HG03095 (cell line): ENCODE data around the gene SERP2.

Source experiments
- ATAC-seq: cut with Tn5 transposase; IDR thresholded peaks from one replicate; pipeline ENCODE4 v1.9.1; 2021; ENCODE audit warnings: moderate library complexity; ENCODE audit not compliant: unreplicated experiment

Gene SERP2

DNA sequence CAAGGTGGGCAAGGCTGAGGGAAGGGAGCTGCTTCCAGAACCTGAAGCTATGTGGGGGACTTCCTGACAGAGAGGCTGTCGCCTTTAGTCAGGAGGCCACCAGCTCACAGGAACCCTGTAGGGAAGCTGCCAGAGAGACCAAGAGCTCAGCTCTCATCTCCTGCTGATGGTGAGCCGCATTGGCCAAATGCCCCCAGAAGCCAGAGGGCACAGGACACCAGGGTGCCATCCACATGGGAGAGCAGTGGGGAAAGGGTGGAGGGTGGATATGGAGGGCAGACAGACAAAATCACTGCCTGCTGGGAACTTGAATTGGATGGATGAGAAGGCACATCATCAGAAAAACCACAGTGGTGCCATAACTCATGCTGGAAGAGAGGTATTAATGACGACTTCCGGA, 36.0 kb downstream of the SERP2 start:
- no peak for ATAC-seq

DNA sequence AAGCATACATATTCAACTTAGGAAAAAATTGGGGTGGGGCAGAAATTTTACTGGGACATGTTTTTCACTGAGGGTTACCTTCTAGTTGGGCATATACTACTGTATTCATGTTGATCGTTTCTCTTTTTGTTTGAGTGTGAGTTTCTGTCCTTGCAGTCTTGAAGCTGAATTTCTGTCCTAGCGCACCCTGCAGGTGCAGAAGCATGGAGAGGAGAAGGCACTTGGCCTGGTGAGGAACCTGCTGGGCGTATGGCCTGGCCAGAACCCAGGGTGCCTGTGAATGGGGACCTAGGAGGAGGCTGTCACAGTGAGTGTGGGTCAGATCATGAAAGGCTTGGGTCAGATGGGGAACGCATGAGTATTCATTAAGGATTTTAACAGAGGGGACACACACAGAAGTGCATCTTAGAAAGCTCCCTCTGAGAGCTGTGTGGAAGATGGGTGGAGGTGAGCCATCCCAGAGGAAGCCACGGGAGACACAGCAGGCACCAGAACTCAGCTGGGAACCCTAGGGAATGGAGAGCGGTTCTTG, 36.8 kb downstream of the SERP2 start:
- no peak for ATAC-seq

DNA sequence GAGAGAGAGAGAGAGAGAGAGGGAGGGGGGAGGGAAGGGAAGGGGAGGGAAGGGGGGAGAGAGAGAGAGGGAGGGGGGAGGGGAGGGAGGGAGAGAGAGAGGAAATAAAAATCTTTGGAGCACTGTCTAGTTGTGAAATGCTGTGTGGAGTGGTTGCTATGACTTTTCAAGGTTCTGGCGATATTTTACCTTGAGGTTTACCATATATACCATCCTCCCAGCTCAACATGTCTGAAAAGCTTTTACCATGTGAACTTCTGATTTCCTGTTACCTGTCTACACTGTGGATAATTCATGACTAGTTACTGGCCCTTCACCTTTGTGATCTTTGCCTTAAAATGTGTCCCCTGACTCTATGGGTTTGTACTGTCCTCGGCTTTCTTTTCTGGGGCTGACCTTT, 38.2 kb downstream of the SERP2 start:
- no peak for ATAC-seq

- no peak for ATAC-seq
Observed at GRCh38 chr13:44412346-44412935, 38.8 kb downstream of the SERP2 start.

DNA sequence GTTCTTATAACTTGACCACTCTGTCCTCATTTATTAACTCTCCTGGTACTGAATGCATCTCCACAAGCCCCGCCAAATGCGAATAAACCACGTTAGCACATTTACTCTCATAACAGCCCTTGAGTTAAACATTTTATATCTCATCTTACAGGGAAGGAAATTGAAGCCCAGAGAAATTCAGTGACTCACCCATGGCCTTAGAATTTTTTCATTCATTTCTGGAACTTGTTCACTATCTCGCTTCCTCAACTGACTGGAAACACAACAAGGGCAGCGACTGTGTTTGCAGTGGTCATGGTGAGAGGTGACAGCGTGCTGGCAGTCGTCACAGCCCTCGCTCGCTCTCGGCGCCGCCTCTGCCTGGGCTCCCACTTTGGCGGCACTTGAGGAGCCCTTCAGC, 39.5 kb downstream of the SERP2 start:
- ATAC-seq, result no peak

DNA sequence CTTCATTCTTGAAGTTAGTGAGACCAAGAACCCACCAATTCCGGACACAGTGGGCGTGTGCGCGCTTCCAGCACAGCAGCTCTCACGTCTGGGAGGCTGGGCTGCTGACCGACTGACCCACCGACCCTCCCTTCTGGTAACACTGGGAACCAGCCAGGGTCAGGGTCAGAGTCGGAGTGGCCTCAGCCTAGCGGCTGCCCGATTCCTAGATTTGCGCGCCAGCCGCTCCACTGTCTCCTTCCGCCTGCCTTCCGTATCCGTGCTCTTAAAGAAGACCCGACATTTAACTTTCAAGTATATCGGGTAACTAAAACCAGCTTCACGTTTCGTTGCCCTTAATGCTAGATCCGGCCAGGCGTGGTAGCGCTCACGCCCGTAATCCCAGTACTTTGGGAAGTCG, 41.1 kb downstream of the SERP2 start:
- ATAC-seq, result no peak

GRCh38 chr13:44415815-44416214, 42.2 kb downstream of the SERP2 start:
- no peak for ATAC-seq

GRCh38 chr13:44416301-44416700, 42.7 kb downstream of the SERP2 start:
- ATAC-seq, result no peak

DNA sequence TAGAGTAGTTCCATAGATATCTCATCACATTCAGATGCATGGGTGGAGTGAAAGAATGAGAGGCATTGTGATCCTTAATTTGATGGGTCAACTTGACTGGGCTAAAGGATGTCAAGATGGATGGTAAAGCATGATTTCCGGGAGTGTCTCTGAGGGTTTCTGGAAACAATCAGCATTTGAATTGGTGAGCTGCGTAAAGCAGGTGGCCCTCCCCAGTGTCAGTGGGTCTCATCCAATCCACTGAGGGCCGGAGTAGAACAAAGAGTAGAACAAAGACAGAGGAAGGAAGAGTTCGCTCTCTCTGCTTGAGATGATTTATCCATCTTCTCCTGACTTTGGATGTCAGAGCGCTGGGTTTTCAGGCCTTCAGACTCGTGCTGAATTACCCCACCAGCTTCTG, 43.1 kb downstream of the SERP2 start:
- ATAC-seq, result no peak

DNA sequence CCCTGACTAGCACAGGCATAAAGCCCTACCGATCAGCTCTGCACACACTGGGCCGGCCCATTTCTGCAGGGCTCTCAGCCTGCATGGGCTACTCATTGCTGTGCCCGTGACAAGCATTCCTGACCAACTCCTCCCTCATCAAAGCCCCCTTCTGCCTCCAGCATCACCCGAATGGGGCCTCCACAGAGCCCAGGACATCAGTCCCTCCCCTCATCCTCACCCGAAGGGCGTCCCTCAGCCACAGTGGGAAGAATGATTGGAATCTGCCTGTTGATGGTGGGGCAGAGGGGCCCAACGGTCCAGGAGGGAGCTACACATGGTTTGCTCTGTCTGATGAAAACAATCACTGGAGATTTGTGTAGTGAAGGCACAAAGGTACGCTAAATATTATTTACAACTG, 43.8 kb downstream of the SERP2 start:
- no peak for ATAC-seq

- no peak for ATAC-seq
Observed at GRCh38 chr13:44417876-44418275, 44.3 kb downstream of the SERP2 start.

DNA sequence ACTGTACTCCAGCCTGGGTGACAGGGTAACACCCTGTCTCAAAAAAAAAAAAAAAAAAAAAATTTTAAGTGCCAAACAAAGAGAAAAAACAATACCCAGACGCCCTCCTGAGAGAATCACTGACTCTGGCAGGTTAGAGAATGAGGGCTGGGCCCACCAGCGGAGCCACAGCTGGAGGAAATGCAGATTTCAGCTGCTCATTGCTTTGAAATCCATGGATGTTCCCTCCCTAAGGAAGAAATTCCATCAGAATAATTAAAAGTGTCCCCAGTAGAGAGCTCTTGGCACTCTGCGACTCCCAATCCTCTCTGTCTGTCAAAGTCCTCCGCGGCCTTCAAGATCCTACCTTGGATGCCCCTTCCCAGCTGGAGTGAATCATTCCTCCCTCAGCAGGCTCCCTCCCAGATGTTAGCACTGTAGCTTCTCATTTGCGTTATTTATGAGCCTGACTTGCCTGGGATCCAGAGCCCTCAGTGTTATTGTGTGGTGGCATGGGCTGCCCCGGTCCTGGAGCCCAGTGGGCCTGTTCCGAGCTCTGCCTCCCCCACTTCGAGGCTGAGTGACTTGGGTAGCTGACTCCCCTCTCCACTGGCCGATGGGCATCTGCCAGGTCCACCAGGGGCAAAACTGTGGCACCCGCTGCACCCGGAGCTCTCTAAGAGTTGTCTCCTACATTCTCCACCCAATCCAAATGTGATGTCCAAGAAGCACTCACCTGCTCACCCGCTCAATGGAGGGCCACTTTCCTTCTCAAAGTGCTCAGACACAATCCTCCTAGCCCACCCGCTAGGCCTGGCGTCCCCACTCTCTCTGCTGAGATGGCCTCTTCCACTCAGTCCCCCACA, 47.0 kb downstream of the SERP2 start:
- ATAC-seq, result no peak

DNA sequence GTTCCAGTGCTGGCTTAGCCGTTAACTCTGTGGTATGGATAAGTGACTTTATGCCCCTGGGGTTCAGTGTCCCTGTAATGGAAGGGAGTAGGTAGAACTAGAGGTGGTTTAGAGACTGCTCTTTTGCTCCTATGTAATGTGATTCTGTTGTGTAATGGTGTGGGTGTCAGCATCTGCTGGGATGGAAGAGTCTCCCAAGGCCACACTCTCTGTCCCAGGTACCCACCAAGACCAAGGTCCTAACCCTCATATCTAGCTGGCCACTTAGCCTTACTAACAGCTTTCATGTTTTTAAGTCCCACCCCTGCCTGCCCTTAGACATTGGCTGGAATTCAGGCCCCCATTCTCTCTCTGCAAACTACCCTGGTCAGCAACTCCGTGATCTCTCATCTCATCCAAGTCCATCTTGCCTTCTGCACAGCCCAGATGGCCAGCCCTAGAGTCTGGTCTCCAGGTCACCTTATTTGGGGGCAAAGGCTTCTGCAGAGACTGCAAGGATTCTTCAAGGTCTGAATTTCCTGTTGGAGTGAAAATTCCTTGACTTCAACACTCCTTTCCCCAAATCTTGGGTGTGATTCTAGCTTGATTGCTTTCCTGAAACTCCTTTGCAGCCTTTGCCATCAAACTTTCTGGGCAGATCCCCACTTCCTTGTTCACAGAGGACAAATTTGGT, 48.4 kb downstream of the SERP2 start:
- ATAC-seq, result no peak

- no peak for ATAC-seq
Observed at GRCh38 chr13:44422755-44423643, 49.4 kb downstream of the SERP2 start.

DNA sequence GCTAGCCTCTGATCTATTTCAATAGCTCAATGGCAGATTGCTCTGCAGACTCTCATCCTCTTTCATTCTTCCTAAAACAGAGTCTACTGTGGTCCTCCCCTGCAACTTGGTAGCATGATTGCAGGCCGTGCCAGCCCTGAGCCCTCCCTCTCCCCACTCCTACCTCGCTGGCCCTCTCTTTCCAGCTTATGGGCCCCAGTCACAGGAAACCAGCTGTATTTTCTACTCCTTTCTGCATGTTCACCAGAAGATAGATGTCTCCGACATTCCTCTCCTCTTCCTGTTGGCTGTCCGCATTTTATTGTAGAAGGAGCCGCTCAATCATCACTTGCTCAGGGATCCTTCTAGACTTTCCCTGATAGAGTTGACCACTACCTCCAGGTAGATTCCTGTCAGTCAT, 50.2 kb downstream of the SERP2 start:
- no peak for ATAC-seq

GRCh38 chr13:44425041-44425814, 51.6 kb downstream of the SERP2 start:
- no peak for ATAC-seq

- ATAC-seq, result no peak
Observed at GRCh38 chr13:44425815-44426078, 52.1 kb downstream of the SERP2 start.

DNA sequence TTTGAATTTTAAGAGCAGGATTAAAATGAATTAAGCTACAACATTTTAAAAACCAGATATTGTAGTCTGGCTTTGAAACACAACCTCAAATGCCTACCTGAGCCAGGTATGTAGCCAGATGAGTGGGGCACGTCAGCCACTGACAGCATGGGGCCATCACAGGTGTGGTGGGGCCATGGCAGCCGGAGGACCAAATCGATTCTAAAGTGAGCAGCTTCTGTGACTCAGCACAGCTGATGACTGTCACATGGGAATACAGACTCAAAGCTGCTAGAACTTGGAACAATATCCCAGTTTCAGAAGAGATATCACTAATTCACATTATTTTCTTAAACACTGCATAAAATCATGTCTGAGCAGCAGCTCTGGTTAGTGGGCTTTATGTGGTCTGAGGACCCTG, 52.8 kb downstream of the SERP2 start:
- ATAC-seq, result no peak

DNA sequence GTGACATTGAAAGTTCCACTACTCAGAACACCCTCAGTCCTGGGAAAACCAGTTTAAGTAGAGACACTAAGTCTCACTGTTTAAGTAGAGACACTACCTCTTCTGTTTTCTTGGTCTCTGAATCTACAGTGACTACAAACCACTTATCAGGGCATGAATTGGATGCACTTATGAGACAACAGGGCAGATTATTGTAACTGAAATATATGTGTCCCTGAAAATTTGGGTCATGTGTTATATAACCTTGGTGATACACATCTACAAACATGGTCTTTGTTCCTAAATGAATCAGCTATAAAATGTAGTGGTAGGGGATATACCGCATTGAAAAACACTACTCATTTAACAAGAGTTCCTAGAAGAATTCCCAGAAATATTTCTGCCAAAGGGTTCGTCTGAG, 55.7 kb downstream of the SERP2 start:
- ATAC-seq, result no peak

GRCh38 chr13:44431150-44431549, 57.5 kb downstream of the SERP2 start:
- ATAC-seq, result no peak
